Natural killer cell (primary cell): ENCODE results near the gene DYNC1LI1. TPM values are rescaled to one million over a fixed set of nuclear protein-coding genes. Genes with fewer than 3 reads are reported as not detected.

Source experiments
- ATAC-seq, 3 donors: fragments of 150-1000 bp in 2 of 3; fragments of 200-7000 bp in 1 of 3; cut with Tn5 transposase; 1 replicate in 1 of 3; 2 replicates in 2 of 3; pipeline ENCODE4 v1.10.0; 2021; ENCODE audit warnings: mild to moderate bottlenecking in 2 of 3, moderate library complexity in 2 of 3
- DNase-seq, 2 donors: peaks; one replicate each; pipeline versions ENCODE4 v3.0.0 to v3.0.0-alpha.2; 2013 to 2021; ENCODE audit warnings: mixed read lengths in 1 of 2
- H3K27ac ChIP-seq: one replicate; pipeline ENCODE4 v1.5.1; 2013; ENCODE audit warnings: mild to moderate bottlenecking, low read length
- H3K27me3 ChIP-seq: one replicate; pipeline ENCODE4 v1.6.1; 2013; ENCODE audit warnings: low read length; ENCODE audit not compliant: control insufficient read depth, insufficient read depth
- H3K36me3 ChIP-seq: one replicate; pipeline ENCODE4 v1.6.1; 2013; ENCODE audit warnings: low read length; ENCODE audit not compliant: control insufficient read depth, insufficient read depth
- H3K4me1 ChIP-seq: one replicate; pipeline ENCODE4 v1.6.1; 2013; ENCODE audit warnings: low read length; ENCODE audit not compliant: control insufficient read depth, insufficient read depth
- H3K4me3 ChIP-seq: one replicate; pipeline ENCODE4 v1.5.1; 2013; ENCODE audit warnings: low read length
- H3K9me3 ChIP-seq: one replicate; pipeline ENCODE4 v1.6.1; 2013; ENCODE audit warnings: low read length; ENCODE audit not compliant: control insufficient read depth, insufficient read depth
- H3K27ac Mint-ChIP-seq, 2 donors: one replicate each; pipeline ENCODE4 v1.8.0; 2022; ENCODE audit warnings: mild to moderate bottlenecking in 2 of 2, mixed read lengths in 2 of 2, moderate library complexity in 1 of 2
- H3K27me3 Mint-ChIP-seq, 2 donors: one replicate each; pipeline ENCODE4 v1.8.0; 2022; ENCODE audit warnings: low read depth in 2 of 2, mixed read lengths in 2 of 2
- H3K36me3 Mint-ChIP-seq: one replicate; pipeline ENCODE4 v1.8.0; 2022; ENCODE audit warnings: mixed read lengths
- H3K4me1 Mint-ChIP-seq, 2 donors: one replicate each; pipeline ENCODE4 v1.8.0; 2022; ENCODE audit warnings: mixed read lengths in 2 of 2
- H3K4me3 Mint-ChIP-seq: one replicate; pipeline ENCODE4 v1.8.0; 2022; ENCODE audit warnings: mild to moderate bottlenecking, moderate library complexity, mixed read lengths
- H3K9me3 Mint-ChIP-seq, 2 donors: one replicate each; pipeline ENCODE4 v1.8.0; 2022; ENCODE audit warnings: mixed read lengths in 2 of 2
- CTCF ChIP-seq: fragments of 200-600 bp; IDR thresholded peaks from one replicate; pipeline ENCODE4 v1.8.0; 2022; ENCODE audit warnings: antibody characterized with exemption
- WGBS: methylation state at CpG from one replicate; pipeline ENCODE4 v1.1.7; 2013; ENCODE audit warnings: missing lambda C conversion rate; ENCODE audit not compliant: insufficient coverage; 5-methylcytosine and 5-hydroxymethylcytosine counted together
- intact Hi-C: fragments of 100-400 bp; cut with micrococcal nuclease; formaldehyde crosslinking; loops from one replicate; pipeline ENCODE4 v1.14.2; 2022
- total RNA-seq, 4 donors: library from RNA; stranded (reverse); fragments of 120-200 nt in 1 of 4; gene quantifications; one replicate each; pipeline versions ENCODE4 v1.2.3 to v1.2.4, GENCODE V29; 2013 to 2022

The DYNC1LI1 gene
- total RNA-seq, 3 donors from 2014 or later (not counting 1 experiment from before 2014, with no cell fraction given), result 35.9 to 49.2 (median 39.9) TPM

- H3K27me3 Mint-ChIP-seq, result peaks cover 8% of the 10 kb centered on the region in 2 donors
- no peaks in the 10 kb centered on the region for H3K27me3 ChIP-seq
- intact Hi-C loops, result no loop called here
- H3K9me3 ChIP-seq, result no peaks in the 10 kb centered on the region
- H3K27ac ChIP-seq, result no peak overlapping the region
- no peaks in the 10 kb centered on the region for H3K36me3 Mint-ChIP-seq
- WGBS, result 87% methylated on average over 3 of the region's 3 CpGs
- no peaks in the 10 kb centered on the region for H3K4me1 Mint-ChIP-seq
- no peaks in the 10 kb centered on the region for H3K9me3 Mint-ChIP-seq
- H3K4me3 Mint-ChIP-seq, result no peak overlapping the region
- TF ChIP-seq CTCF, result no peak
- DNase-seq, result no peak
- no peak overlapping the region for H3K4me3 ChIP-seq
- H3K36me3 ChIP-seq, result no peaks in the 10 kb centered on the region
- no peak for ATAC-seq
- H3K27ac Mint-ChIP-seq, result no peak overlapping the region
- no peaks in the 10 kb centered on the region for H3K4me1 ChIP-seq
These were observed 36.3 kb upstream of the DYNC1LI1 start for GRCh38 chr3:32606960-32607359.

GRCh38 chr3:32606277-32606676, 35.6 kb upstream of the DYNC1LI1 start:
- no peaks in the 10 kb centered on the region for H3K9me3 Mint-ChIP-seq
- H3K36me3 Mint-ChIP-seq, result no peaks in the 10 kb centered on the region
- no peak overlapping the region for H3K27ac Mint-ChIP-seq
- H3K4me3 Mint-ChIP-seq, result no peak overlapping the region
- DNase-seq (no peak), ATAC-seq (no peak)
- 80% methylated on average over 1 of the region's 3 CpGs for WGBS
- no peak for TF ChIP-seq CTCF
- no peaks in the 10 kb centered on the region for H3K36me3 ChIP-seq
- H3K27me3 ChIP-seq, result no peaks in the 10 kb centered on the region
- intact Hi-C loops, result no loop called here
- no peaks in the 10 kb centered on the region for H3K9me3 ChIP-seq
- no peak overlapping the region for H3K27ac ChIP-seq
- no peak overlapping the region for H3K4me3 ChIP-seq
- peaks cover 8% of the 10 kb centered on the region in 2 donors for H3K27me3 Mint-ChIP-seq
- H3K4me1 ChIP-seq, result no peaks in the 10 kb centered on the region
- no peaks in the 10 kb centered on the region for H3K4me1 Mint-ChIP-seq

- peaks cover 11 to 25% of the 10 kb centered on the region in 2 donors for H3K27me3 Mint-ChIP-seq
- intact Hi-C loops, result no loop called here
- Histone ChIP-seq H3K4me3 (no peak overlapping the region), H3K27me3 (no peaks in the 10 kb centered on the region), H3K9me3 (no peaks in the 10 kb centered on the region), H3K4me1 (no peaks in the 10 kb centered on the region), H3K36me3 (no peaks in the 10 kb centered on the region), H3K27ac (no peak overlapping the region)
- H3K36me3 Mint-ChIP-seq, result no peaks in the 10 kb centered on the region
- H3K4me1 Mint-ChIP-seq, result no peaks in the 10 kb centered on the region
- no peak overlapping the region for H3K27ac Mint-ChIP-seq
- WGBS, result 56% methylated on average over 1 of the region's 4 CpGs
- TF ChIP-seq CTCF, result no peak
- no peak overlapping the region for H3K4me3 Mint-ChIP-seq
- no peak for DNase-seq
- H3K9me3 Mint-ChIP-seq, result no peaks in the 10 kb centered on the region
- no peak for ATAC-seq
These were observed 32.4 kb upstream of the DYNC1LI1 start for GRCh38 chr3:32603064-32603463.

- TF ChIP-seq CTCF, result no peak
- DNase-seq (no peak), ATAC-seq (no peak)
- Mint-ChIP-seq H3K4me1 (no peaks in the 10 kb centered on the region), H3K27ac (no peak overlapping the region), H3K27me3 (peaks cover 11 to 30% of the 10 kb centered on the region in 2 donors), H3K9me3 (no peaks in the 10 kb centered on the region), H3K36me3 (no peaks in the 10 kb centered on the region), H3K4me3 (no peak overlapping the region)
- WGBS, result 89% methylated on average over 7 of the region's 7 CpGs
- Histone ChIP-seq H3K27ac (no peak overlapping the region), H3K9me3 (no peaks in the 10 kb centered on the region), H3K4me1 (no peaks in the 10 kb centered on the region), H3K27me3 (no peaks in the 10 kb centered on the region), H3K4me3 (no peak overlapping the region), H3K36me3 (no peaks in the 10 kb centered on the region)
- intact Hi-C loops, result no loop called here
These were observed 31.5 kb upstream of the DYNC1LI1 start for GRCh38 chr3:32602206-32602605.
